Body of pancreas (tissue), 4 donors: ENCODE measurements around the gene CMC4. TPM values are rescaled to one million over a fixed set of nuclear protein-coding genes. Genes with fewer than 3 reads are reported as not detected.
A peak's percentile ranks its signal among the peaks of the same experiment; 100 is the strongest.

Source experiments
- ATAC-seq: fragments of 150-250 bp; one replicate; pipeline ENCODE4 v1.9.1; 2016
- DNase-seq, 4 donors: peaks; one replicate each; pipeline ENCODE4 v3.0.0-alpha.2; 2019
- H3K27ac ChIP-seq, 4 donors: fragments of 200-600 bp; sonication (generic); 1 replicate in 3 of 4; 2 replicates in 1 of 4; pipeline versions ENCODE4 v1.5.1 to v1.6.1; 2016 to 2019; ENCODE audit warnings: mild to moderate bottlenecking in 1 of 4, mixed read lengths in 1 of 4, moderate library complexity in 1 of 4
- H3K27me3 ChIP-seq, 2 donors: fragments of 200-600 bp; sonication (generic); one replicate each; pipeline ENCODE4 v1.6.0; 2016; ENCODE audit warnings: mild to moderate bottlenecking in 1 of 2
- H3K36me3 ChIP-seq, 2 donors: fragments of 200-600 bp; sonication (generic); replicated peaks in 1 of 2; 2 replicates each; pipeline ENCODE4 v1.5.1; 2016; ENCODE audit warnings: low read depth in 2 of 2; ENCODE audit not compliant: insufficient read depth in 1 of 2
- H3K4me1 ChIP-seq: fragments of 200-600 bp; sonication (generic); one replicate; pipeline ENCODE4 v1.6.0; 2016
- H3K4me3 ChIP-seq, 2 donors: fragments of 200-600 bp; sonication (generic); 1 replicate in 1 of 2; 2 replicates in 1 of 2; pipeline ENCODE4 v1.5.1; 2016 to 2019
- H3K9me3 ChIP-seq, 3 donors: fragments of 200-600 bp; sonication (generic); 1 replicate in 2 of 3; 2 replicates in 1 of 3; pipeline ENCODE4 v1.5.1; 2016
- POLR2A ChIP-seq, 3 donors: fragments of 450-650 bp; IDR thresholded peaks; one replicate each; pipeline ENCODE4 v1.6.1; 2016; ENCODE audit warnings: antibody characterized with exemption in 3 of 3, mild to moderate bottlenecking in 2 of 3
- WGBS, 2 donors: methylation state at CpG; one replicate each; pipeline ENCODE4 v1.1.5; 2017; 5-methylcytosine and 5-hydroxymethylcytosine counted together
- intact Hi-C: fragments of 100-400 bp; cut with DNase I; formaldehyde crosslinking; loops from one replicate; pipeline ENCODE4 v1.15.1; 2023
- total RNA-seq, 2 donors: library from RNA; depleted of rRNA; stranded (reverse); fragments of >200 nt; gene quantifications; one replicate each; pipeline ENCODE4 v1.1.0, GENCODE V29; 2016
- TF ChIP-seq, protein P1 (sequence below), 7 experiments: fragments of 450-650 bp in 4 of 7; fragments of 200-600 bp in 3 of 7; sonication (generic) in 3 of 7; IDR thresholded peaks; one replicate each; pipeline ENCODE4 v1.5.1; 2016 to 2019; ENCODE audit warnings: antibody characterized with exemption in 7 of 7

The CMC4 gene
- total RNA-seq, 2 donors from 2014 or later = 8.9 to 20.5 TPM

DNA sequence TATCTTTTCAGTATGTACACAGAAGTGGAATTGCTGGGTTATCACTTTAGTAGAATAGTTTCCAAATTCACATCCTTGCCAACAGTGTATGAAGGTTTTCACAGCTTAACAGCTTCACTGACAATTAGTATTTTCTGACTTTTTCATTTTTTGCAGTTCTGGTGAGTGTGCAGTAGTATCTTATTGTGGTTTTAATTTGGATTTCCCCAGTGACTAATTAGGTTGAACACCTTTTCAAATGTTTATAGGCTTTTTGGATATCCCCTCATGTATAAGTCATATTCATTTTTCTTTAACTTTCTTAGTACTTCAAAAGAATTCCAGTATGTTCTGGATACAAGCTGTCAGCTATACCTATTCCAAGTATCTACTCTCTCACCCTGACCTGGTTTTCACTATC lies 37.5 kb upstream of the CMC4 start:
- intact Hi-C loops = no loop called here
- Histone ChIP-seq H3K4me3 (no peak overlapping the region), H3K36me3 (no peaks in the 10 kb centered on the region), H3K27me3 (no peaks in the 10 kb centered on the region), H3K9me3 (no peaks in the 10 kb centered on the region), H3K27ac (no peak overlapping the region), H3K4me1 (no peaks in the 10 kb centered on the region)
- ATAC-seq (no peak), DNase-seq (no peak)
- TF ChIP-seq, protein P1, sequence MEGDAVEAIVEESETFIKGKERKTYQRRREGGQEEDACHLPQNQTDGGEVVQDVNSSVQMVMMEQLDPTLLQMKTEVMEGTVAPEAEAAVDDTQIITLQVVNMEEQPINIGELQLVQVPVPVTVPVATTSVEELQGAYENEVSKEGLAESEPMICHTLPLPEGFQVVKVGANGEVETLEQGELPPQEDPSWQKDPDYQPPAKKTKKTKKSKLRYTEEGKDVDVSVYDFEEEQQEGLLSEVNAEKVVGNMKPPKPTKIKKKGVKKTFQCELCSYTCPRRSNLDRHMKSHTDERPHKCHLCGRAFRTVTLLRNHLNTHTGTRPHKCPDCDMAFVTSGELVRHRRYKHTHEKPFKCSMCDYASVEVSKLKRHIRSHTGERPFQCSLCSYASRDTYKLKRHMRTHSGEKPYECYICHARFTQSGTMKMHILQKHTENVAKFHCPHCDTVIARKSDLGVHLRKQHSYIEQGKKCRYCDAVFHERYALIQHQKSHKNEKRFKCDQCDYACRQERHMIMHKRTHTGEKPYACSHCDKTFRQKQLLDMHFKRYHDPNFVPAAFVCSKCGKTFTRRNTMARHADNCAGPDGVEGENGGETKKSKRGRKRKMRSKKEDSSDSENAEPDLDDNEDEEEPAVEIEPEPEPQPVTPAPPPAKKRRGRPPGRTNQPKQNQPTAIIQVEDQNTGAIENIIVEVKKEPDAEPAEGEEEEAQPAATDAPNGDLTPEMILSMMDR (IDR thresholded peaks at IDR 0.05) = no peak
- no peak for TF ChIP-seq POLR2A (IDR thresholded peaks at IDR 0.05)

DNA sequence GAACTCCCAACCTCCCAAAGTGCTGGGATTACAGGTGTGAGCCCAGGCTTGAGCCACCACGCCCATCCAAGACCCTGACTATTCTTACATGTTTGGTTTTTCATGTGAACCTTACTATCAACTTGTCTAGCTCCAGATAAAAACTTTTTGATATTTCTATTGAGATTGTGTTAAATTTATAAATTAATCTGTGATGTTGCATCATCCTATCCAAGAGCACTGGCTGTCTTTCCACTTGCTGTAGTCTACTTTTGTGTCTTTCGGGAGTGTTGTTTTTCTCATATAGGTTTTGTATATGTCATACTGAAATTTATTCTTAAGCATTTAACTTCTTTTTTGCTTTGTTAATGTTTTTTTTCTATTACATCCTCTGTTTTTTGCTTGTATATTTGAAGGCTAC lies 35.0 kb upstream of the CMC4 start:
- Histone ChIP-seq H3K36me3 (no peaks in the 10 kb centered on the region), H3K9me3 (no peaks in the 10 kb centered on the region), H3K27ac (no peak overlapping the region), H3K4me1 (no peaks in the 10 kb centered on the region), H3K27me3 (no peaks in the 10 kb centered on the region), H3K4me3 (no peak overlapping the region)
- WGBS, 2 donors = 92 to 95% methylated on average over 2 of the region's 2 CpGs
- no peak for DNase-seq
- ATAC-seq = no peak
- intact Hi-C loops = no loop called here
- TF ChIP-seq POLR2A (IDR thresholded peaks at IDR 0.05) = no peak
- TF ChIP-seq, protein P1 (IDR thresholded peaks at IDR 0.05) = no peak

GRCh38 chrX:155094468-155095061 lies 23.6 kb upstream of the CMC4 start:
- Histone ChIP-seq H3K9me3 (no peaks in the 10 kb centered on the region), H3K4me1 (no peaks in the 10 kb centered on the region), H3K27me3 (no peaks in the 10 kb centered on the region), H3K27ac (no peak overlapping the region), H3K4me3 (no peak overlapping the region), H3K36me3 (no peaks in the 10 kb centered on the region)
- 17 to 23% methylated on average over 4 of the region's 4 CpGs for WGBS, 2 donors
- intact Hi-C loops = loop anchor here (10.0 kb wide), 1 partner anchor 730 kb away; no protein-coding TSS in a partner anchor
- ATAC-seq (no peak), DNase-seq (peak in 3 of 4 donors; percentile 16 to 25 (median 19))
- TF ChIP-seq, protein P1 (IDR thresholded peaks at IDR 0.05) = peak; percentile 33 to 55 (median 48)
- no peak for TF ChIP-seq POLR2A (IDR thresholded peaks at IDR 0.05)

DNA sequence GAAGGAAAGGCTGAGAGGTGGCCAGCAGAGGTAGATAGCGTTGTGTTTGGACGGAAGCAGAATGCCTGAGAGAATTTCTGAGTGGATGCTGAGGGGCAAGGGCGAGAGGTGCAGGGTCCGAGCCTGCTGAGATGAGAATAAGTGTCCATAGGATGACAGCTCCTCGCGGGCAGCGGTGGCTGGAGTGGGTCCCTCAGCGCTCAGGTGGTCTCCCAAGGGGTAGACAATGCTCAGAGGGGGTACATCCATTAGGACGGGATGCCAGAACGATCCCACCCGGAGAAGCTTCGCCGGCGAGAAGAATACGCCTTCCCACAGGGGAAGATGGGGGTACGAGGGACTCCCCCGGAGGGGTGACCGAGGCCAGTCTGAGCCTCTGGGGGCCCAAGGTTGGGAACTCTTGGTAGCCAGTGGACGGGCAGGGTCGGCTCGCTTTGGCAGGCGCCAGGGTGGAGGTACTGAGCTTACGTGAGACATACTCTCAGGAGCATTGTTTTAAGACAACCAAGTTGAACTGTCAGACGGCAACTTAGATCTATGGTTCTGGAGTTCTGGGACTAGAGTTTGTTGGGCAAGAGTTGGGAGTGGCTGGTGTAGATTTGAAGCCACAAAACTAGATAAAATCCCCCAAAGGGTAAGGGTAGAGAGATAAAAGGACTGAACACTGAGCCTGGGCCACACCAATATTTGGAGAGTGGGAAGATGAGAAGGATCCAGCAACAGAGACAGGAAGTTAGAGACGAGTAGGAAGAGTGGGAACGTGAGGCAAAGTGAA lies 16.2 kb upstream of the CMC4 start:
- no peaks in the 10 kb centered on the region for H3K27me3 ChIP-seq
- DNase-seq (no peak), ATAC-seq (no peak)
- H3K4me3 ChIP-seq = no peak overlapping the region
- no peaks in the 10 kb centered on the region for H3K9me3 ChIP-seq
- TF ChIP-seq, protein P1 (IDR thresholded peaks at IDR 0.05) = no peak
- TF ChIP-seq POLR2A (IDR thresholded peaks at IDR 0.05) = no peak
- H3K27ac ChIP-seq = no peak overlapping the region
- intact Hi-C loops = no loop called here
- H3K36me3 ChIP-seq = no peaks in the 10 kb centered on the region
- H3K4me1 ChIP-seq = no peaks in the 10 kb centered on the region
- 88 to 90% methylated on average over 22 to 26 of the region's 26 CpGs for WGBS, 2 donors
